Heart right ventricle (tissue), 16 donors: Measurements from ENCODE around the gene AOAH. TPM values are rescaled to one million over a fixed set of nuclear protein-coding genes. Genes with fewer than 3 reads are reported as not detected.

Experiments used
- ATAC-seq, 8 donors: fragments of 200-7000 bp; cut with Tn5 transposase; one replicate each; pipeline ENCODE4 v1.9.1; 2020; ENCODE audit warnings: mild to moderate bottlenecking in 8 of 8, moderate library complexity in 8 of 8, moderate number of reproducible peaks in 1 of 8
- DNase-seq, 2 donors: peaks; one replicate each; pipeline ENCODE4 v3.0.0-alpha.2; 2020
- H3K27ac ChIP-seq, 10 donors: fragments of 200-600 bp; sonication (generic) in 2 of 10; one replicate each; pipeline versions ENCODE4 v1.5.0 to v1.8.0; 2020 to 2022; ENCODE audit warnings: mild to moderate bottlenecking in 3 of 10
- H3K27me3 ChIP-seq, 7 donors: fragments of 200-600 bp; one replicate each; pipeline ENCODE4 v1.8.0; 2021 to 2022; ENCODE audit warnings: mild to moderate bottlenecking in 2 of 7
- H3K36me3 ChIP-seq, 9 donors: fragments of 200-600 bp; sonication (generic) in 1 of 9; one replicate each; pipeline versions ENCODE4 v1.5.0 to v1.8.0; 2020 to 2022; ENCODE audit warnings: mild to moderate bottlenecking in 2 of 9
- H3K4me1 ChIP-seq, 9 donors: fragments of 200-600 bp; sonication (generic) in 1 of 9; one replicate each; pipeline versions ENCODE4 v1.5.0 to v1.8.0; 2020 to 2022; ENCODE audit warnings: mild to moderate bottlenecking in 4 of 9
- H3K4me3 ChIP-seq, 10 donors: fragments of 200-600 bp; sonication (generic) in 2 of 10; one replicate each; pipeline versions ENCODE4 v1.5.0 to v1.8.0; 2020 to 2022; ENCODE audit warnings: mild to moderate bottlenecking in 7 of 10, moderate library complexity in 2 of 10
- H3K9me3 ChIP-seq, 11 donors: fragments of 200-600 bp in 10 of 11; sonication (generic) in 2 of 11; one replicate each; pipeline versions ENCODE4 v1.5.0 to v1.8.0; 2013 to 2022; ENCODE audit warnings: mild to moderate bottlenecking in 2 of 11, control low read depth in 1 of 11, moderate library complexity in 1 of 11
- WGBS, 2 donors: extraction: QIAGEN DNeasy Blood & Tissue Kit; methylation state at CpG; one replicate each; pipeline ENCODE4 v1.1.7; 2013; ENCODE audit warnings: inconsistent platforms in 1 of 2; 5-methylcytosine and 5-hydroxymethylcytosine counted together
- intact Hi-C, 10 donors: fragments of 100-400 bp; cut with DNase I; formaldehyde crosslinking; loops; one replicate each; pipeline versions ENCODE4 v1.11.1 to v1.14.2; 2022
- polyA plus RNA-seq, 2 donors: library from polyadenylated mRNA; stranded (reverse); fragments of 200-250 nt; gene quantifications; one replicate each; pipeline ENCODE4 v1.2.3, GENCODE V29; 2013
- total RNA-seq, 10 donors: library from RNA; stranded (reverse); fragmentation: NEBNext Ultra II Directional in 3 of 10; extraction: Animal tissue kit (Norgen Biotek cat#: 25700) in 3 of 10; gene quantifications; one replicate each; pipeline versions ENCODE4 v1.2.1 to v1.2.4, GENCODE V29; 2021 to 2023
- TF ChIP-seq, protein P1 (sequence below), 9 donors: fragments of 200-600 bp; sonication (generic) in 2 of 9; IDR thresholded peaks; one replicate each; pipeline versions ENCODE4 v1.5.0 to v1.8.0; 2021 to 2022; ENCODE audit warnings: antibody characterized with exemption in 9 of 9, mild to moderate bottlenecking in 5 of 9, moderate library complexity in 1 of 9
- donor health status: Arrhythmogenic right ventricular cardiomyopathy.
- donor health status: ischemic (EF 13 %, LVEDD 7.1; RV severe dilation, severe dysfunction).
- donor health status: healthy with polysubstance abuse.
- donor health status: DM: no; HTN: yes; CAD: no.
- donor health status: DM: no; HTN: no; CAD: no.
- donor health status: ischemic (EF 25% LVEDD 6.9; RV normal size, moderate dysfunction).
- donor health status: ischemic (EF 25% LVEDD 5.7; RV mildly dilated, moderate dysfunction).
- donor health status: healthy.
- donor health status: DM: yes; HTN: yes; CAD: no.
- donor health status: Ischemic cardiomyopathy.
- donor health status: ischemic (EF 35%, LVEDD 5.7; RV mildly dilated, moderate dysfunction).
- donor health status: nonischemic (EF 11% LVEDD 7.7; RV severe dilation, severe dysfunction).
- donor health status: DM: yes; HTN: yes; CAD: no.
- donor health status: PGD.
- donor health status: ischemic (EF 29% LVEDD 5.4; RV normal size, mild dysfunction).
- donor health status: nonischemic (EF 23%, LVEDD 6.1; RV moderate dilation, normal function).

AOAH gene
- total and polyA plus RNA-seq, 12 donors = 0.70 to 19.5 (median 1.6) TPM

GRCh38 chr7:36758879-36759278 lies 34.6 kb upstream of the AOAH start:
- Histone ChIP-seq H3K4me1 (no peaks in the 10 kb centered on the region), H3K36me3 (no peaks in the 10 kb centered on the region), H3K4me3 (no peak overlapping the region), H3K9me3 (no peaks in the 10 kb centered on the region), H3K27ac (no peak overlapping the region), H3K27me3 (no peaks in the 10 kb centered on the region)
- ATAC-seq = no peak
- 62 to 72% methylated on average over 1 of the region's 1 CpG for WGBS, 2 donors
- intact Hi-C loops = no loop called here
- no peak for DNase-seq
- TF ChIP-seq, protein P1, sequence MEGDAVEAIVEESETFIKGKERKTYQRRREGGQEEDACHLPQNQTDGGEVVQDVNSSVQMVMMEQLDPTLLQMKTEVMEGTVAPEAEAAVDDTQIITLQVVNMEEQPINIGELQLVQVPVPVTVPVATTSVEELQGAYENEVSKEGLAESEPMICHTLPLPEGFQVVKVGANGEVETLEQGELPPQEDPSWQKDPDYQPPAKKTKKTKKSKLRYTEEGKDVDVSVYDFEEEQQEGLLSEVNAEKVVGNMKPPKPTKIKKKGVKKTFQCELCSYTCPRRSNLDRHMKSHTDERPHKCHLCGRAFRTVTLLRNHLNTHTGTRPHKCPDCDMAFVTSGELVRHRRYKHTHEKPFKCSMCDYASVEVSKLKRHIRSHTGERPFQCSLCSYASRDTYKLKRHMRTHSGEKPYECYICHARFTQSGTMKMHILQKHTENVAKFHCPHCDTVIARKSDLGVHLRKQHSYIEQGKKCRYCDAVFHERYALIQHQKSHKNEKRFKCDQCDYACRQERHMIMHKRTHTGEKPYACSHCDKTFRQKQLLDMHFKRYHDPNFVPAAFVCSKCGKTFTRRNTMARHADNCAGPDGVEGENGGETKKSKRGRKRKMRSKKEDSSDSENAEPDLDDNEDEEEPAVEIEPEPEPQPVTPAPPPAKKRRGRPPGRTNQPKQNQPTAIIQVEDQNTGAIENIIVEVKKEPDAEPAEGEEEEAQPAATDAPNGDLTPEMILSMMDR (IDR thresholded peaks at IDR 0.05) = no peak

DNA sequence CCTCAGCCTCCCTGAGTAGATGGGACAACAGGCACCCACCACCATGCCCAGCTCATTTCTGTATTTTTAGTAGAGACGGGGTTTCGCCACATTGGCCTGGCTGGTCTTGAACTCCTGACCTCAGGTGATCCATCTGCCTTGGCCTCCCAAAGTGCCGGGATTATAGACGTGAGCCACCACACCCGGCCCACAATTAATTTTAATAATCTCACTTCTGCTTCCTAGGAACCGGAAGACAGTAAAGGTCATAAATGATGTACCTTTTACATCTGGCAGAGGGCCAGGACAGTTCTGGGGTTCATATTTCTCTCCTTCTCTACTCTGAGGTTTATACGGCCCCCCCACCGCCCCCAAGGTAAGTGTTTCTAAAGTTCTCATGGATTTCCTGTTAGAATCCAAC lies 31.2 kb upstream of the AOAH start:
- Histone ChIP-seq H3K27me3 (peaks cover 0 to 4% (median 0%) of the 10 kb centered on the region in 7 donors), H3K4me3 (no peak overlapping the region), H3K27ac (no peak overlapping the region), H3K4me1 (peaks cover 0 to 3% (median 0%) of the 10 kb centered on the region in 9 donors), H3K9me3 (no peaks in the 10 kb centered on the region), H3K36me3 (no peaks in the 10 kb centered on the region)
- ATAC-seq = no peak
- DNase-seq = no peak
- intact Hi-C loops = no loop called here
- TF ChIP-seq, protein P1 (IDR thresholded peaks at IDR 0.05) = no peak
- WGBS, 2 donors = 86 to 90% methylated on average over 8 of the region's 8 CpGs

DNA sequence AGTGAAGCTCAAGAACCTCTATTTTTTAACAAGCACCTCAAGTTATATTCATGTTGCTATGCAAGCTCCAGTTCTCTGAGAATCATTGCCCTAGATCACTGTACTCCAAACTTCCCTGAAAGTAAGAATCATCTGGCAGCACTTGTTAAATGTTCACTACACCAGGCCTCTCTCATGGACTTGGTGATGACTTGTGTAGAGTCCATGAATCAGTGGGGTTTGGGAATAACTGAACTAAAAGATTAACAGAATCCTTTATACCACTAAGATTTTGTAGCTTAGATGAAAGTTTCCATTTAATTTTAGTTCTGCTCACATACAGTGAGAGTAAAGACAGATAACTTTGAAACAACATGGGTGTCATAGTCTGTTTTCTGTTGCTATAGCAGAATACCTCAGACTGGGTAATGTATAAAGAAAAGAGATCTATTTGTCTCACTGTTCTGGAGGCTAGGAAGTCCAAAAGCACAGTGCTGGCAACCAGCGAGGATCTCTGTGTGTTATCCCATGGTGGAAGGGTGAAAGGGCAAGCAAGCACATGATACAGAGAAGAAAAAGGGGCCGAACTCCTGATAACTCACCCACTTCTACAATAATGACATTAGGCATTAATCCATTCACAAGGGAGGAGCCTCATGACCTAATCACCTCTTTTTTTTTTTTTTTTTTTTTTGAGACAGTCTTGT lies 27.9 kb upstream of the AOAH start:
- H3K36me3 ChIP-seq = no peaks in the 10 kb centered on the region
- WGBS, 2 donors = 62 to 88% methylated on average over 2 of the region's 2 CpGs
- intact Hi-C loops = no loop called here
- H3K4me1 ChIP-seq = peaks cover 0 to 36% (median 0%) of the 10 kb centered on the region in 9 donors
- TF ChIP-seq, protein P1 (IDR thresholded peaks at IDR 0.05) = no peak
- no peak overlapping the region for H3K4me3 ChIP-seq
- ATAC-seq (no peak), DNase-seq (no peak)
- peaks cover 0 to 5% (median 0%) of the 10 kb centered on the region in 7 donors for H3K27me3 ChIP-seq
- H3K9me3 ChIP-seq = no peaks in the 10 kb centered on the region
- no peak overlapping the region for H3K27ac ChIP-seq

DNA sequence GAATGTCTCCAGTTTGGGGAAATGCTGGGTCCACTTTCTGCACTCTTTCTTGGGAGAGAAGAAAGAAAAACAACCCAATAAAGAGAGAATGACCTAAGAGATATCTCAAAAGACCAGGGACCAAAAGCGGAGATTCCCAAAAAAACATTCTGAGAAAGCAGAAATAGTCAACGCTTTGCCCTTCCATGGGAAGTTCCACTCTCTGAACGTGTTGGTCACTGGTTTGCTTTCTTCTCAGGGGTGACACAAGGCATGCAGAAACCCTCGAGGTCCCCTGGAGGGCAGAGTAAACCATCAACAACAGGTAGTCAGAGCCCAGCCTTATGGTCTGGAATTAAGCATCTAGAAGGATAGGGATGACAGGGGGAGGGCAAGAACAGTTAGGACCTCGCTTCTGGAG lies 26.2 kb upstream of the AOAH start:
- intact Hi-C loops = no loop called here
- H3K4me3 ChIP-seq = no peak overlapping the region
- peaks cover 0 to 50% (median 0%) of the 10 kb centered on the region in 9 donors for H3K4me1 ChIP-seq
- peaks cover 0 to 5% (median 0%) of the 10 kb centered on the region in 7 donors for H3K27me3 ChIP-seq
- TF ChIP-seq, protein P1 (IDR thresholded peaks at IDR 0.05) = no peak
- peak overlapping the region in 1 of 10 donors; percentile 71 for H3K27ac ChIP-seq
- H3K36me3 ChIP-seq = no peaks in the 10 kb centered on the region
- 73 to 75% methylated on average over 5 of the region's 5 CpGs for WGBS, 2 donors
- no peaks in the 10 kb centered on the region for H3K9me3 ChIP-seq
- no peak for DNase-seq
- ATAC-seq = no peak
